ENCODE data around the gene TBX19.

The TBX19 gene

GRCh38 chr1:168331569-168331968 lies 50.9 kb downstream of the TBX19 start:
- DNase-seq (ENCODE audit: low spot score): no peak
- ChIA-PET POLR2A (ENCODE audit: low non-redundant PET) (no interaction called here), CTCF (interaction anchor here (0.6 to 2.0 kb wide), 2 partner anchors 11 to 1043 kb away, joined by 3 to 9 read pairs; no protein-coding TSS in a partner anchor)
- no peak overlapping the region for H3K27ac ChIP-seq
- TF ChIP-seq, protein P1, sequence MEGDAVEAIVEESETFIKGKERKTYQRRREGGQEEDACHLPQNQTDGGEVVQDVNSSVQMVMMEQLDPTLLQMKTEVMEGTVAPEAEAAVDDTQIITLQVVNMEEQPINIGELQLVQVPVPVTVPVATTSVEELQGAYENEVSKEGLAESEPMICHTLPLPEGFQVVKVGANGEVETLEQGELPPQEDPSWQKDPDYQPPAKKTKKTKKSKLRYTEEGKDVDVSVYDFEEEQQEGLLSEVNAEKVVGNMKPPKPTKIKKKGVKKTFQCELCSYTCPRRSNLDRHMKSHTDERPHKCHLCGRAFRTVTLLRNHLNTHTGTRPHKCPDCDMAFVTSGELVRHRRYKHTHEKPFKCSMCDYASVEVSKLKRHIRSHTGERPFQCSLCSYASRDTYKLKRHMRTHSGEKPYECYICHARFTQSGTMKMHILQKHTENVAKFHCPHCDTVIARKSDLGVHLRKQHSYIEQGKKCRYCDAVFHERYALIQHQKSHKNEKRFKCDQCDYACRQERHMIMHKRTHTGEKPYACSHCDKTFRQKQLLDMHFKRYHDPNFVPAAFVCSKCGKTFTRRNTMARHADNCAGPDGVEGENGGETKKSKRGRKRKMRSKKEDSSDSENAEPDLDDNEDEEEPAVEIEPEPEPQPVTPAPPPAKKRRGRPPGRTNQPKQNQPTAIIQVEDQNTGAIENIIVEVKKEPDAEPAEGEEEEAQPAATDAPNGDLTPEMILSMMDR (conservative IDR thresholded peaks at IDR 0.05; ENCODE audit: low read depth): no peak

- CTCF ChIA-PET: interaction anchor here (2.3 kb wide), 1 partner anchor 9 kb away, joined by 7 read pairs; no protein-coding TSS in a partner anchor
- no peak overlapping the region for H3K27ac ChIP-seq
- DNase-seq (ENCODE audit: low spot score): no peak
- POLR2A ChIA-PET (ENCODE audit: low non-redundant PET): no interaction called here
- TF ChIP-seq, protein P1 (conservative IDR thresholded peaks at IDR 0.05; ENCODE audit: low read depth): no peak
Measured at GRCh38 chr1:168333562-168334276, 53.0 kb downstream of the TBX19 start.

DNA sequence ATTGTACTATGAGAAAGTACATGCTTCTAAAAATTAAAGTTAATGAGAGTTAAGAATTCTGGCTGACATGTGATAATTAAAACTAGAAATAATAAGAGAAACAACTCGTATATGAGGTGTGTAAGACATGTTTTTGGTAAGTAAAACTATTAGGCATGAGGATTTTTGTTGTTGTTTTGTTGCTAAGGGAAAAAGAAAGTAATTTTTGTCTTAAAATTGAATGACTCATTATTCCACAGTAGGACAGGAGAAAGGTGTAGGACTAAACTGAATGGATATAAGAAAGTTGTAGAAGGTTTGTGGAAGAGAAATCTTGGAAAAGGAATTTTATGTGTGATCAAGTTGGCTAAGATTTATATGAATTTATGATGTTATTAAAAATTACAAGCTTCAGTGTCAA lies 54.8 kb downstream of the TBX19 start:
- CTCF ChIA-PET: no interaction called here
- TF ChIP-seq, protein P1 (conservative IDR thresholded peaks at IDR 0.05; ENCODE audit: low read depth): no peak
- POLR2A ChIA-PET (ENCODE audit: low non-redundant PET): no interaction called here
- DNase-seq (ENCODE audit: low spot score): peak; percentile 21
- no peak overlapping the region for H3K27ac ChIP-seq

GRCh38 chr1:168338589-168339503 lies 58.2 kb downstream of the TBX19 start:
- DNase-seq (ENCODE audit: low spot score): no peak
- TF ChIP-seq, protein P1 (conservative IDR thresholded peaks at IDR 0.05; ENCODE audit: low read depth): no peak
- no peak overlapping the region for H3K27ac ChIP-seq
- POLR2A ChIA-PET (ENCODE audit: low non-redundant PET): no interaction called here
- CTCF ChIA-PET: interaction anchor here (0.6 kb wide), 1 partner anchor 101 kb away, joined by 3 read pairs; no protein-coding TSS in a partner anchor

DNA sequence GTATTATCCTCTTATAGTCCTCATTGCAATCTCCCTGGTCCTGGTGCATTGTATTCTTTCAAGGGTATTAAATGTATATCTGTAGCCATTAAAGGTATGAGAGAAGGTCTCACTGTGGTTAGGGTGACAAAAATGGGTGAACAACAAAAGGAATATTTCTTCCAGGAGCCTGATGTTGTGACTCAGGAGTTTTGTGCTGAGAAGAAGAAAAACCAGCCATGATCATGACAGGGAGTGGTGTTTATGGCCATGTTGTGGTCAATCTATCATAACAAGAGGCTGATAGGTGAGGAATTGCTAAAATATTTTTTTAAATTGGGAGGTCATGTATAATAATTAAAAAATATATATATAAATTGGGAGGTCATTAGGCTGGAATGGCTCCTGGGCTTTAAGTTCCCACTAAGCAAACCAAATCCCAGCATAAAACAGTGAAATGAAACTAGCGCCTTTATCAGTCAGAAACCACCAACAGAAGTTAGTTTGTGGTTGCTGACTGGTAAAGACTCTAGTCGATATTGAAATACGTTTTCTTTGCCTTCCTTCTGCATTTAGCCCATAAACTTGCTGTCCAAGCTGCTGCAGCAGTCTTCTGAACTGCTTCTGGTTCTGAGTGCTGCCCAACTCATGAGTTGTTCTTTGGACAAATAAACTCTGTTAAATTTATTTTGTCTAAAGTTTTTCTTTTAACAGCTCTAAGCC lies 60.3 kb downstream of the TBX19 start:
- ChIA-PET CTCF (interaction anchor here (0.7 to 2.5 kb wide), 2 partner anchors 128 to 1007 kb away, joined by 4 to 25 read pairs; no protein-coding TSS in a partner anchor), POLR2A (ENCODE audit: low non-redundant PET) (no interaction called here)
- H3K27ac ChIP-seq: no peak overlapping the region
- no peak for DNase-seq (ENCODE audit: low spot score)
- TF ChIP-seq, protein P1 (conservative IDR thresholded peaks at IDR 0.05; ENCODE audit: low read depth): no peak

DNA sequence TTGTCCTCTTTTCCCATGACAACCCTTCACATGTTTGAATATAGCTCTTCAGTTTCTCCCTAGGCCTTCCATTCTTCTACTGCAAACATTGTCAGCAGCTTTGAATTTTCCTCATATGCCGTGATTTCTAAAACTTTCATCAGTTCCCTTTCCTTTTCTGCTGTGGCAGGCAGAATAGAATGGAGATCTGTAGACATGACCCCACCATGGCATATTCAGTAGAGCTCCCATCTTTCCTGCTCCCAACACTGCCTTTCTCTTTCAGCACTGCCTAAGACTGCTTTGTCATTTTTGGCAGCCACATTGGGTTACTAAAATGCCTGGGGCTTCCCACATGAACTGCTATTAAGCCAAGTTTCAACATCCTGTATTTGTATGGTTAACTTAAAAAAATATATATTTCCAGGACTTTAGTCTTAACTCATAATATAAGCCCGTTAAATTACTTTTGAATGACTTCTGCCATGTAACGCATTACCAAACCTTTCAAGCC lies 60.9 kb downstream of the TBX19 start:
- TF ChIP-seq, protein P1 (conservative IDR thresholded peaks at IDR 0.05; ENCODE audit: low read depth): no peak
- POLR2A ChIA-PET (ENCODE audit: low non-redundant PET): no interaction called here
- DNase-seq (ENCODE audit: low spot score): no peak

More for the DNA sequence above, 60.9 kb downstream of the TBX19 start:
- no peak overlapping the region for H3K27ac ChIP-seq
- CTCF ChIA-PET: interaction anchor here (0.7 to 2.5 kb wide), 7 partner anchors 11 to 1069 kb away, joined by 4 to 25 read pairs (median 6); no protein-coding TSS in a partner anchor
